HepG2 (cell line): Measurements from ENCODE around the gene MTIF2. TPM values are rescaled to one million over a fixed set of nuclear protein-coding genes. Genes with fewer than 3 reads are reported as not detected.
A peak's percentile ranks its signal among the peaks of the same experiment; 100 is the strongest.

Experiments
- ATF7 ChIP-seq, 2 experiments: fragments of 450-650 bp in 1 of 2; sonication (generic) in 1 of 2; formaldehyde crosslinking in 1 of 2; IDR thresholded peaks; 2 replicates each; pipeline versions ENCODE4 v1.4.0 to v1.6.1; 2016 to 2020; ENCODE audit warnings: antibody characterized with exemption in 1 of 2, mild to moderate bottlenecking in 1 of 2, missing genetic modification reagents in 1 of 2
- FOXM1 ChIP-seq: sonication (generic); formaldehyde crosslinking; IDR thresholded peaks from 2 replicates; pipeline ENCODE4 v1.5.0; 2020; ENCODE audit warnings: missing genetic modification reagents
- ISX ChIP-seq: sonication (generic); formaldehyde crosslinking; conservative IDR thresholded peaks from 2 replicates; pipeline ENCODE4 v1.5.0; 2020; ENCODE audit warnings: missing genetic modification reagents
- JARID2 ChIP-seq: sonication (generic); formaldehyde crosslinking; IDR thresholded peaks from 2 replicates; pipeline ENCODE4 v1.8.1; 2023; ENCODE audit warnings: missing genetic modification reagents, inconsistent platforms; ENCODE audit not compliant: insufficient replicate concordance
- KLF6 ChIP-seq: IDR thresholded peaks from 2 replicates; pipeline ENCODE4 v1.8.0; 2016; ENCODE audit warnings: missing biosample characterization, missing genetic modification reagents
- MAFF ChIP-seq: IDR thresholded peaks from 2 replicates; pipeline ENCODE4 v1.6.1; 2011; ENCODE audit warnings: low read depth, low read length, improper control_type of control experiment
- MXD4 ChIP-seq: IDR thresholded peaks from 2 replicates; pipeline ENCODE4 v1.6.1; 2016; ENCODE audit warnings: mild to moderate bottlenecking, missing biosample characterization, missing genetic modification reagents
- RARG ChIP-seq: sonication (generic); formaldehyde crosslinking; IDR thresholded peaks from 2 replicates; pipeline ENCODE4 v1.4.0; 2020; ENCODE audit warnings: low read depth, mild to moderate bottlenecking, missing genetic modification reagents
- SNAPC2 ChIP-seq: sonication (generic); formaldehyde crosslinking; IDR thresholded peaks from 2 replicates; pipeline ENCODE4 v1.8.1; 2022; ENCODE audit warnings: mild to moderate bottlenecking, missing genetic modification reagents
- SNRNP70 ChIP-seq: fragments of 200-400 bp; formaldehyde crosslinking; IDR thresholded peaks from 2 replicates; pipeline ENCODE4 v1.6.1; 2017; ENCODE audit warnings: mild to moderate bottlenecking, low read depth, low read length, moderate library complexity
- TBX3 ChIP-seq: fragments of 450-650 bp; IDR thresholded peaks from 2 replicates; pipeline ENCODE4 v1.6.1; 2017; ENCODE audit warnings: antibody characterized with exemption, mild to moderate bottlenecking, inconsistent platforms, borderline replicate concordance
- THAP7 ChIP-seq: sonication (generic); formaldehyde crosslinking; IDR thresholded peaks from 2 replicates; pipeline ENCODE4 v1.8.1; 2023; ENCODE audit warnings: mild to moderate bottlenecking, missing genetic modification reagents
- ZBTB37 ChIP-seq: sonication (generic); formaldehyde crosslinking; IDR thresholded peaks from 2 replicates; pipeline ENCODE4 v1.4.0; 2020; ENCODE audit warnings: mild to moderate bottlenecking, missing genetic modification reagents
- ZFP1 ChIP-seq: IDR thresholded peaks from 2 replicates; pipeline ENCODE4 v1.6.1; 2016
- ZNF510 ChIP-seq: sonication (generic); formaldehyde crosslinking; IDR thresholded peaks from 2 replicates; pipeline ENCODE4 v1.4.0; 2020; ENCODE audit warnings: low read depth, mild to moderate bottlenecking, missing genetic modification reagents
- ZNF557 ChIP-seq: sonication (generic); formaldehyde crosslinking; IDR thresholded peaks from 2 replicates; pipeline ENCODE4 v1.4.0; 2020; ENCODE audit warnings: missing genetic modification reagents
- ZNF782 ChIP-seq: sonication (generic); formaldehyde crosslinking; IDR thresholded peaks from 2 replicates; pipeline ENCODE4 v1.4.0; 2020; ENCODE audit warnings: missing genetic modification reagents, mild to moderate bottlenecking, borderline replicate concordance
- polyA plus RNA-seq, 8 experiments: library from polyadenylated mRNA; depleted of rRNA in 3 of 8; stranded (reverse) in 7 of 8; unstranded in 1 of 8; fragments of >200 nt; fragmentation: Illumina TruSeq in 4 of 8; extraction: Trizol in 4 of 8; gene quantifications; 2 replicates each; pipeline versions ENCODE4 v1.2.1 to v1.2.3, GENCODE V29; 2011 to 2016; ENCODE audit warnings: low read depth in 4 of 8, missing spikeins in 1 of 8, mixed read lengths in 1 of 8; ENCODE audit not compliant: insufficient read depth in 1 of 8
- total RNA-seq, 5 experiments: library from RNA; depleted of rRNA; stranded (reverse); fragments of >200 nt; fragmentation: Illumina TruSeq; extraction: Trizol; gene quantifications; 2 replicates each; pipeline ENCODE4 v1.2.3, GENCODE V29; 2016; ENCODE audit warnings: low read depth in 1 of 5
- TF ChIP-seq, protein P1 (sequence below): sonication (generic); formaldehyde crosslinking; IDR thresholded peaks from 2 replicates; pipeline ENCODE4 v1.8.0; 2022; ENCODE audit warnings: missing genetic modification reagents, mild to moderate bottlenecking, inconsistent platforms, borderline replicate concordance
- TF ChIP-seq, protein P2 (sequence below): sonication (generic); formaldehyde crosslinking; IDR thresholded peaks from 2 replicates; pipeline ENCODE4 v1.5.0; 2020; ENCODE audit warnings: missing genetic modification reagents

Gene MTIF2
- total and polyA plus RNA-seq, 2 of the 13 experiments (the other 11 are each of a cell fraction or from before 2014, with no cell fraction given) = 32.1 to 92.1 TPM

DNA sequence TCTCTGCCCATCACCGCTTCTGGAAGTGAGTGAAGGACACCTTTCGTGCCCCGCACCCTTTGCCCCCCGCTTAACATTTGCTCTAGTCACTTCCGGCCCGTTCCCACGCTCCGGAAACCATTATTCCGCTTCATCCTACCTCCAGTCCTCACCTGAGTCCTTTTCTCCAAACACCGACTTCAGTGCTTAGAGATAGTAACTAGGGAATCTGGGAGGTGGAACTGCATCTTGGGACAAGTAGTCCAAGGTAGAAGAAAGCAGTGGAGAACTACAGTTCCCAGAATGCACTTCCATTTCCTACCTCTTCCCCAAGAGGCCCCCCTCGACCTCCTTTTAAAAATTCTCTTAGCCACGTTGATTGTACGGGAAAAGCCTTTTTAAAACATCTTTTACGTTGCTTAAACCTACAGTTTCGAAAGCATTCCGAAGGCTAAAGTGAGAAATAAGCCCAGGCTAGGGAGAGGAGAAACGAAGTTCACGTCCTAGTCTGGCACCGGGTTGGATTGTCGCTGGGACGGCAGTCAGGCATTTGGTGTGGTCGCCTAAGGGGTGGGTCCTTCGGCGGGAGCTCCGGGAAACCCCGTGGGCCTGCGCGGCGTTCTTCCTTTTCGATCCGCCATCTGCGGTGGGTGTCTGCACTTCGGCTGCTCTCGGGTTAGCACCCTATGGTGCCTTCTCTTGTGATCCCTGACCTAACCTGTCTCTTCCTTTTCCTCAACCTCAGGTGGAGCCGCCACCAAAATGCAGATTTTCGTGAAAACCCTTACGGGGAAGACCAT lies 36.8 kb downstream of the MTIF2 start, which contains the start of the genes CLHC1 and RPS27A (continued):
- TF ChIP-seq MXD4 (CRISPR knock-in tag) = peak; percentile 60; the same call in 1 of the 2 replicates
- TF ChIP-seq TBX3 = 0 out of 2 replicates have a peak, but pooled peaks have one; percentile 28
- 0 out of 2 replicates have a peak, but pooled peaks have one; percentile 54 for TF ChIP-seq ISX
- TF ChIP-seq SNAPC2 (CRISPR knock-in tag) = no peak
- peak; percentile 17; the same call in 1 of the 2 replicates for TF ChIP-seq ZFP1 (CRISPR knock-in tag)
- TF ChIP-seq ZNF557 (CRISPR knock-in tag) = peak; percentile 82; the same call in 1 of the 2 replicates
- no peak for TF ChIP-seq JARID2 (CRISPR knock-in tag)
- TF ChIP-seq SNRNP70 = no peak
- TF ChIP-seq, protein P1, sequence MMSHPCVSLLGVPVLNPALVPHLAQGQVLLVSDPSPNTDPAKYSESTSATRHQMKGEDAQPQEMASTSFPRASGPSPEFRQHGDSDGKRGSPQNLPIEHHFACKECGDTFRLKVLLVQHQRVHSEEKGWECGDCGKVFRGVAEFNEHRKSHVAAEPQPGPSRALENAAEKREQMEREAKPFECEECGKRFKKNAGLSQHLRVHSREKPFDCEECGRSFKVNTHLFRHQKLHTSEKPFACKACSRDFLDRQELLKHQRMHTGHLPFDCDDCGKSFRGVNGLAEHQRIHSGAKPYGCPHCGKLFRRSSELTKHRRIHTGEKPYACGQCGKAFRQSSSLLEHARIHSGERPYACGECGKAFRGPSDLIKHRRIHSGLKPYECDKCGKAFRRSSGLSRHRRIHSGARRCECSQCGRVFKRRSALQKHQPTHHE (CRISPR knock-in tag) = peak; percentile 86; the same call in 1 of the 2 replicates
- TF ChIP-seq RARG (CRISPR knock-in tag) = no peak
- TF ChIP-seq MAFF = no peak
- no peak for TF ChIP-seq ATF7 (IDR thresholded peaks at IDR 0.05)
- TF ChIP-seq ATF7 (CRISPR knock-in tag; IDR thresholded peaks at IDR 0.05) = no peak
- TF ChIP-seq KLF6 (CRISPR knock-in tag) = peak; percentile 49
- TF ChIP-seq FOXM1 = no peak
- TF ChIP-seq, protein P2, sequence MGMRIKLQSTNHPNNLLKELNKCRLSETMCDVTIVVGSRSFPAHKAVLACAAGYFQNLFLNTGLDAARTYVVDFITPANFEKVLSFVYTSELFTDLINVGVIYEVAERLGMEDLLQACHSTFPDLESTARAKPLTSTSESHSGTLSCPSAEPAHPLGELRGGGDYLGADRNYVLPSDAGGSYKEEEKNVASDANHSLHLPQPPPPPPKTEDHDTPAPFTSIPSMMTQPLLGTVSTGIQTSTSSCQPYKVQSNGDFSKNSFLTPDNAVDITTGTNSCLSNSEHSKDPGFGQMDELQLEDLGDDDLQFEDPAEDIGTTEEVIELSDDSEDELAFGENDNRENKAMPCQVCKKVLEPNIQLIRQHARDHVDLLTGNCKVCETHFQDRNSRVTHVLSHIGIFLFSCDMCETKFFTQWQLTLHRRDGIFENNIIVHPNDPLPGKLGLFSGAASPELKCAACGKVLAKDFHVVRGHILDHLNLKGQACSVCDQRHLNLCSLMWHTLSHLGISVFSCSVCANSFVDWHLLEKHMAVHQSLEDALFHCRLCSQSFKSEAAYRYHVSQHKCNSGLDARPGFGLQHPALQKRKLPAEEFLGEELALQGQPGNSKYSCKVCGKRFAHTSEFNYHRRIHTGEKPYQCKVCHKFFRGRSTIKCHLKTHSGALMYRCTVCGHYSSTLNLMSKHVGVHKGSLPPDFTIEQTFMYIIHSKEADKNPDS (CRISPR knock-in tag) = no peak
- TF ChIP-seq THAP7 = no peak
- TF ChIP-seq ZNF510 = peak; percentile 29; the same call in 1 of the 2 replicates
- peak; percentile 90; the same call in 1 of the 2 replicates for TF ChIP-seq ZNF782
- peak; percentile 43; the same call in 1 of the 2 replicates for TF ChIP-seq ZBTB37
